Endodermal cell (in vitro differentiated cells): ENCODE measurements around the gene MCU. TPM values are rescaled to one million over a fixed set of nuclear protein-coding genes. Genes with fewer than 3 reads are reported as not detected.

Experiments used
- DNase-seq: peaks from one replicate; pipeline ENCODE4 v3.0.0-alpha.2; 2017
- H3K27ac ChIP-seq: 2 replicates; pipeline ENCODE4 v1.5.1; 2013; ENCODE audit warnings: mild to moderate bottlenecking, low read depth, low read length, moderate library complexity
- H3K27me3 ChIP-seq: 2 replicates; pipeline ENCODE4 v1.6.1; 2013; ENCODE audit warnings: mild to moderate bottlenecking, low read length, moderate library complexity; ENCODE audit not compliant: insufficient read depth, control insufficient read depth, poor library complexity, severe bottlenecking
- H3K36me3 ChIP-seq: 2 replicates; pipeline ENCODE4 v1.7.0; 2013; ENCODE audit warnings: mild to moderate bottlenecking, low read length, moderate library complexity; ENCODE audit not compliant: control insufficient read depth, insufficient read depth
- H3K4me1 ChIP-seq: one replicate; pipeline ENCODE4 v1.7.0; 2013; ENCODE audit warnings: low read length; ENCODE audit not compliant: control insufficient read depth, insufficient read depth
- H3K4me3 ChIP-seq: 2 replicates; pipeline ENCODE4 v1.5.1; 2013; ENCODE audit warnings: mild to moderate bottlenecking, low read length, moderate library complexity
- H3K9ac ChIP-seq: 2 replicates; pipeline ENCODE4 v1.6.1; 2013; ENCODE audit warnings: mild to moderate bottlenecking, low read length, moderate library complexity; ENCODE audit not compliant: poor library complexity, severe bottlenecking; ENCODE audit errors: extremely low read depth
- H3K9me3 ChIP-seq: 2 replicates; pipeline ENCODE4 v1.6.1; 2013; ENCODE audit warnings: mild to moderate bottlenecking, low read length, moderate library complexity; ENCODE audit not compliant: control insufficient read depth
- H3K27ac Mint-ChIP-seq: 2 replicates; pipeline ENCODE4 v1.8.0; 2020; ENCODE audit warnings: mixed read lengths
- H3K27me3 Mint-ChIP-seq: 2 replicates; pipeline ENCODE4 v1.8.0; 2021; ENCODE audit warnings: mild to moderate bottlenecking, mixed read lengths; ENCODE audit not compliant: insufficient read depth
- H3K36me3 Mint-ChIP-seq: 2 replicates; pipeline ENCODE4 v1.8.0; 2020; ENCODE audit warnings: low read depth, mixed read lengths
- H3K4me1 Mint-ChIP-seq: 2 replicates; pipeline ENCODE4 v1.8.0; 2020; ENCODE audit warnings: mixed read lengths
- H3K4me3 Mint-ChIP-seq: 2 replicates; pipeline ENCODE4 v1.8.0; 2020; ENCODE audit warnings: mild to moderate bottlenecking, moderate library complexity, mixed read lengths
- H3K9me3 Mint-ChIP-seq: 2 replicates; pipeline ENCODE4 v1.8.0; 2020; ENCODE audit warnings: mild to moderate bottlenecking, mixed read lengths
- WGBS, 2 experiments: methylation state at CpG; one replicate each; pipeline versions ENCODE4 v1.1.5 to v1.1.7; 2013; ENCODE audit warnings: missing lambda C conversion rate in 2 of 2, mixed read lengths in 1 of 2; ENCODE audit not compliant: insufficient coverage in 1 of 2, insufficient read length in 1 of 2; 5-methylcytosine and 5-hydroxymethylcytosine counted together
- long read RNA-seq, 4 experiments: library from polyadenylated mRNA in 2 of 4; library from RNA in 1 of 4; library from capped mRNA in 1 of 4; stranded (forward) in 3 of 4; unstranded in 1 of 4; transcript quantifications; one replicate each; pipeline ENCODE4 v2.0.0, GENCODE V29; 2020 to 2021; ENCODE audit warnings: inconsistent platforms in 1 of 4
- polyA plus RNA-seq, 2 experiments: library from polyadenylated mRNA; stranded (reverse); fragments of 50-300 nt; gene quantifications; one replicate each; pipeline ENCODE4 v1.2.3, GENCODE V29; 2013
- total RNA-seq, 2 donors: library from RNA; stranded (reverse); fragmentation: NEBNext Ultra II Directional in 1 of 2; extraction: Animal tissue kit (Norgen Biotek cat#: 25700) in 1 of 2; gene quantifications; 2 replicates in 1 of 2; 3 replicates in 1 of 2; pipeline ENCODE4 v1.2.1, GENCODE V29; 2021
- TF ChIP-seq, protein P1 (sequence below): fragments of 200-600 bp; sonication (generic); conservative IDR thresholded peaks from 2 replicates; pipeline ENCODE4 v1.5.0; 2021; ENCODE audit warnings: antibody characterized with exemption, mild to moderate bottlenecking

The MCU gene, protein sequence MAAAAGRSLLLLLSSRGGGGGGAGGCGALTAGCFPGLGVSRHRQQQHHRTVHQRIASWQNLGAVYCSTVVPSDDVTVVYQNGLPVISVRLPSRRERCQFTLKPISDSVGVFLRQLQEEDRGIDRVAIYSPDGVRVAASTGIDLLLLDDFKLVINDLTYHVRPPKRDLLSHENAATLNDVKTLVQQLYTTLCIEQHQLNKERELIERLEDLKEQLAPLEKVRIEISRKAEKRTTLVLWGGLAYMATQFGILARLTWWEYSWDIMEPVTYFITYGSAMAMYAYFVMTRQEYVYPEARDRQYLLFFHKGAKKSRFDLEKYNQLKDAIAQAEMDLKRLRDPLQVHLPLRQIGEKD
- 10 to 100 TPM; 46.1 to 48.5 TPM for total RNA-seq
- polyA plus RNA-seq (2013, experiment 1 of 2) = 28.8 TPM
- polyA plus RNA-seq (2013, experiment 2 of 2) = 26.0 TPM
- long read RNA-seq, experiment 1, transcript MCU-202 (8 exons, 2,949 nt) = major isoform, 9 of 21 reads
- long read RNA-seq, experiment 1, partial matches to known transcripts = 2 of 21 reads
- long read RNA-seq, experiment 1, other reads (novel, unspliced or antisense) = 9 of 21 reads
- long read RNA-seq, experiment 2, transcript MCU-202 (8 exons, 2,949 nt) = major isoform, 112 of 144 reads
- long read RNA-seq, experiment 2, partial matches to known transcripts = 11 of 144 reads
- long read RNA-seq, experiment 2, other reads (novel, unspliced or antisense) = 20 of 144 reads
- long read RNA-seq, experiment 3, transcript MCU-202 (8 exons, 2,949 nt) = major isoform, 80 of 95 reads
- long read RNA-seq, experiment 3, partial matches to known transcripts = 5 of 95 reads
- long read RNA-seq, experiment 3, other reads (novel, unspliced or antisense) = 10 of 95 reads
- long read RNA-seq, experiment 4, partial matches to known transcripts = 1 of 33 reads
- long read RNA-seq, experiment 4, other reads (novel, unspliced or antisense) = 32 of 33 reads

DNA sequence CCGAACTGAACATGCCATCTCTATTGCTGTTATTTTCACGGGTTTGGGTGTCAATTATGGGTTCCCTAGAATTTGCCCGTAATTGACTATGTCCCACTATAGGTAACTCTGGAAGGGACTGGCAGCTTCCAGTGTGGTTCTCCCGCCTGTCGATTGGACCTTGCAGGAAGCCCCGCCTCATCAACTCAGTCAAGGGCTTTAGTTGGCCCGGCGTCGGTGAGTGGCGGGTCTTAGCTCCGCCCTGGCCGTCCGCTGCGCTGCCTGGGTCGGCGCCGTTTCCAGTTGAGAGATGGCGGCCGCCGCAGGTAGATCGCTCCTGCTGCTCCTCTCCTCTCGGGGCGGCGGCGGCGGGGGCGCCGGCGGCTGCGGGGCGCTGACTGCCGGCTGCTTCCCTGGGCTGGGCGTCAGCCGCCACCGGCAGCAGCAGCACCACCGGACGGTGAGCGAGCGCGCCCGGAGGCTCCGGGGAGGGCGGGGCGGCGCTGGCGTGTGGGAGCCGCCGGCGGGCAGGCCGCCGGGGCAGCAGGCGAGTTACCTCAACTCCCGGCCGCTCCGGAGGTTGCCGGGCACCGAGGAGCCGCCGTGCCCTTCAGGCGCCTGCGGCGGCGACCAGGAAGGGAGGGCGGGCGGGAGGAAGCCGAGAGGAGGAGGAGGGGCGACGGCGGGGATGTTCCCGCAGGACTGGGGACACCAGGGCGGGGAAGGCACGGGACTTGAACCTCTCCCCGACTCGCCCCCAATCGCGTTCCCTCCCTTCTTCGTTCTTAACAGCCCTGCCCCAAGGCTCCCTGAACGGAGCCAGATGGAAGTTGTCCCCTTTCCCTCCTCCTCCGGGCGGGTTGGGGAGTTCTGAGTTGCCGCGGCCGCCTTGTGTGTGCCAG, at the start of gene MCU:
MCU (plus strand) TSS at position 281 of the 881 bp plus-strand sequence; CDS start at position 290, 9 bp downstream.
- peaks cover 39% of the 10 kb centered on the region for H3K4me1 Mint-ChIP-seq
- peaks cover 10% of the 10 kb centered on the region for H3K4me1 ChIP-seq
- H3K36me3 Mint-ChIP-seq = no peaks in the 10 kb centered on the region
- H3K27ac ChIP-seq = no peak within 1 kb of the TSS
- no peaks in the 10 kb centered on the region for H3K27me3 Mint-ChIP-seq
- no peaks in the 10 kb centered on the region for H3K36me3 ChIP-seq
- TF ChIP-seq, protein P1, sequence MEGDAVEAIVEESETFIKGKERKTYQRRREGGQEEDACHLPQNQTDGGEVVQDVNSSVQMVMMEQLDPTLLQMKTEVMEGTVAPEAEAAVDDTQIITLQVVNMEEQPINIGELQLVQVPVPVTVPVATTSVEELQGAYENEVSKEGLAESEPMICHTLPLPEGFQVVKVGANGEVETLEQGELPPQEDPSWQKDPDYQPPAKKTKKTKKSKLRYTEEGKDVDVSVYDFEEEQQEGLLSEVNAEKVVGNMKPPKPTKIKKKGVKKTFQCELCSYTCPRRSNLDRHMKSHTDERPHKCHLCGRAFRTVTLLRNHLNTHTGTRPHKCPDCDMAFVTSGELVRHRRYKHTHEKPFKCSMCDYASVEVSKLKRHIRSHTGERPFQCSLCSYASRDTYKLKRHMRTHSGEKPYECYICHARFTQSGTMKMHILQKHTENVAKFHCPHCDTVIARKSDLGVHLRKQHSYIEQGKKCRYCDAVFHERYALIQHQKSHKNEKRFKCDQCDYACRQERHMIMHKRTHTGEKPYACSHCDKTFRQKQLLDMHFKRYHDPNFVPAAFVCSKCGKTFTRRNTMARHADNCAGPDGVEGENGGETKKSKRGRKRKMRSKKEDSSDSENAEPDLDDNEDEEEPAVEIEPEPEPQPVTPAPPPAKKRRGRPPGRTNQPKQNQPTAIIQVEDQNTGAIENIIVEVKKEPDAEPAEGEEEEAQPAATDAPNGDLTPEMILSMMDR = no peak
- no peaks in the 10 kb centered on the region for H3K9me3 Mint-ChIP-seq
- H3K9me3 ChIP-seq = no peaks in the 10 kb centered on the region
- H3K27ac Mint-ChIP-seq = peak within 1 kb of the TSS; percentile 17
- WGBS, 2 experiments = 0 to 2% methylated on average over 13 to 83 of the region's 83 CpGs
- DNase-seq = peak; percentile 97
- peak within 1 kb of the TSS; percentile 52 for H3K9ac ChIP-seq
- H3K27me3 ChIP-seq = no peaks in the 10 kb centered on the region
- peak within 1 kb of the TSS; percentile 74 for H3K4me3 Mint-ChIP-seq
- H3K4me3 ChIP-seq = peak within 1 kb of the TSS; percentile 96

DNA sequence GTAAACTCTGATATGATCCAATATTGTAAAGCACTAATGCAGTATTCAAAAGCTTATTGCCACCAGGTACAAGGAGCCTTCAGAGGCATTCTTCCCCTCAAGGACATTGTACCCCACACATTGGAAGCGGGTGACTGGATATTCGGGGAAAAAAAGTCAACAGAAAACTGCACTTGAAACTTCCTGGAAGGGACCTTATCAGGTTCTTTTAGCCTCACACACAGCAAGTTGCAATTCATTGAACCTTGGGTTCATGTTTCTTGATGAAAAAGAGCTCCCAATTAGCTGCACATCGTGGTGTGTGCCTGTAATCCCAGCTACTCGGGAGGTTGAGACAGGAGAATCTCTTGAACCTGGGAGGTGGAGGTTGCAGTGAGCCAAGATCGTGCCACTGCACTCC, 49.6 kb upstream of the MCU start:
- H3K4me1 Mint-ChIP-seq = peaks cover 9% of the 10 kb centered on the region
- Histone ChIP-seq H3K27ac (no peak overlapping the region), H3K9ac (no peak overlapping the region), H3K9me3 (no peaks in the 10 kb centered on the region), H3K4me3 (no peak overlapping the region), H3K36me3 (no peaks in the 10 kb centered on the region), H3K27me3 (no peaks in the 10 kb centered on the region), H3K4me1 (no peaks in the 10 kb centered on the region)
- WGBS, 2 experiments = 94 to 95% methylated on average over 4 to 5 of the region's 5 CpGs
- peaks cover 12% of the 10 kb centered on the region for H3K9me3 Mint-ChIP-seq
- no peak overlapping the region for H3K4me3 Mint-ChIP-seq
- no peaks in the 10 kb centered on the region for H3K27me3 Mint-ChIP-seq
- TF ChIP-seq, protein P1 = no peak
- no peak overlapping the region for H3K27ac Mint-ChIP-seq
- DNase-seq = no peak
- peaks cover 2% of the 10 kb centered on the region for H3K36me3 Mint-ChIP-seq
